DND-41 (cell line): ENCODE measurements around the gene COG8.
"Not testable (repeated sequence)": the region's sequence is repeated elsewhere in the genome, so short reads cannot be mapped to it uniquely, and the experiment has no call there.

Experiments
- ATAC-seq: fragments of 200-7000 bp; cut with Tn5 transposase; 3 replicates; pipeline ENCODE4 v1.9.1; 2021; ENCODE audit warnings: low read depth; ENCODE audit not compliant: insufficient read depth
- DNase-seq: peaks from one replicate; pipeline ENCODE4 v3.0.0-alpha.2; 2020
- H2AFZ ChIP-seq: 2 replicates; pipeline ENCODE4 v1.6.0; 2012; ENCODE audit warnings: low read depth, low read length
- H3K27ac ChIP-seq: 2 replicates; pipeline ENCODE4 v1.5.1; 2012; ENCODE audit warnings: low read length, inconsistent platforms
- H3K27me3 ChIP-seq: fragments of 200-600 bp; sonication (generic); 2 replicates; pipeline ENCODE4 v1.6.0; 2012; ENCODE audit warnings: low read length, mild to moderate bottlenecking, inconsistent platforms; ENCODE audit not compliant: insufficient read depth, poor library complexity
- H3K36me3 ChIP-seq: 2 replicates; pipeline ENCODE4 v1.5.1; 2012; ENCODE audit warnings: low read length, inconsistent platforms; ENCODE audit not compliant: insufficient read depth
- H3K4me1 ChIP-seq: 2 replicates; pipeline ENCODE4 v1.5.1; 2012; ENCODE audit warnings: mild to moderate bottlenecking, low read length; ENCODE audit not compliant: insufficient read depth
- H3K4me2 ChIP-seq: 2 replicates; pipeline ENCODE4 v1.6.0; 2012; ENCODE audit warnings: mild to moderate bottlenecking, moderate library complexity, low read length, inconsistent platforms; ENCODE audit not compliant: insufficient read depth
- H3K4me3 ChIP-seq, 2 experiments: fragments of 200-600 bp in 1 of 2; shearing (Covaris generic) in 1 of 2; 2 replicates each; pipeline ENCODE4 v1.5.1; 2012 to 2016; ENCODE audit warnings: inconsistent platforms in 2 of 2, low read length in 2 of 2, mild to moderate bottlenecking in 2 of 2, low read depth in 1 of 2, moderate library complexity in 1 of 2
- H3K79me2 ChIP-seq: 2 replicates; pipeline ENCODE4 v1.6.0; 2012; ENCODE audit warnings: low read length, inconsistent platforms; ENCODE audit not compliant: insufficient read depth
- H3K9ac ChIP-seq: 2 replicates; pipeline ENCODE4 v1.6.0; 2012; ENCODE audit warnings: low read depth, mild to moderate bottlenecking, inconsistent platforms, low read length, moderate library complexity
- H3K9me3 ChIP-seq: 2 replicates; pipeline ENCODE4 v1.5.1; 2012; ENCODE audit warnings: low read length, moderate library complexity, mild to moderate bottlenecking, inconsistent platforms; ENCODE audit not compliant: insufficient read depth, severe bottlenecking
- H4K20me1 ChIP-seq: 2 replicates; pipeline ENCODE4 v1.6.0; 2012; ENCODE audit warnings: low read length; ENCODE audit not compliant: insufficient read depth
- EZH2 ChIP-seq: IDR thresholded peaks from 3 replicates; pipeline ENCODE4 v1.6.1; 2012; ENCODE audit warnings: borderline replicate concordance, low read depth, mild to moderate bottlenecking, moderate library complexity, low read length, inconsistent platforms; ENCODE audit not compliant: severe bottlenecking
- TF ChIP-seq, protein P1 (sequence below): IDR thresholded peaks from 2 replicates; pipeline ENCODE4 v1.5.1; 2012; ENCODE audit warnings: borderline replicate concordance, low read length, moderate library complexity, mild to moderate bottlenecking; ENCODE audit not compliant: poor library complexity, severe bottlenecking; ENCODE audit errors: extremely low read depth

The COG8 gene

DNA sequence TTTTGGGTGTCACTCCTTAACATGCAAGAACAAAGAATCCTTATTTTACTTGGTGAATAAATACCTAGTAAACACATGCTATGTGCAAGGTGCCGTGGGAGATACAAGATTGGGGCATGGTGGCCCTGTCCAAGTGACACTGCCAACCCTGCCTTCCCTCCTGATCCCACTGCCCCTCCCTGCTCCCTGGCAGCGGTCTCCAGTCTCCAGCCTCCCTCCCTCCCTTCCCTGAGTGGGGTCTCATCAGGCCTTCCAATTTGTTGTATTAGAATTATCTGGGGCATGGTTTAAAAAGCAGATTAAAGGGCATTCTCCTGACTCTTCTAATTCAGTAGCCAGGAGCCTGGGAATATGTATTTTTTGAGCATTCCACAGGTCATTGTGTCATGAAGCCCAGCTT is 24.7 kb upstream of the COG8 start:
- ATAC-seq, result no peak
- DNase-seq, result no peak
- TF ChIP-seq EZH2, result no peak
- TF ChIP-seq, protein P1, sequence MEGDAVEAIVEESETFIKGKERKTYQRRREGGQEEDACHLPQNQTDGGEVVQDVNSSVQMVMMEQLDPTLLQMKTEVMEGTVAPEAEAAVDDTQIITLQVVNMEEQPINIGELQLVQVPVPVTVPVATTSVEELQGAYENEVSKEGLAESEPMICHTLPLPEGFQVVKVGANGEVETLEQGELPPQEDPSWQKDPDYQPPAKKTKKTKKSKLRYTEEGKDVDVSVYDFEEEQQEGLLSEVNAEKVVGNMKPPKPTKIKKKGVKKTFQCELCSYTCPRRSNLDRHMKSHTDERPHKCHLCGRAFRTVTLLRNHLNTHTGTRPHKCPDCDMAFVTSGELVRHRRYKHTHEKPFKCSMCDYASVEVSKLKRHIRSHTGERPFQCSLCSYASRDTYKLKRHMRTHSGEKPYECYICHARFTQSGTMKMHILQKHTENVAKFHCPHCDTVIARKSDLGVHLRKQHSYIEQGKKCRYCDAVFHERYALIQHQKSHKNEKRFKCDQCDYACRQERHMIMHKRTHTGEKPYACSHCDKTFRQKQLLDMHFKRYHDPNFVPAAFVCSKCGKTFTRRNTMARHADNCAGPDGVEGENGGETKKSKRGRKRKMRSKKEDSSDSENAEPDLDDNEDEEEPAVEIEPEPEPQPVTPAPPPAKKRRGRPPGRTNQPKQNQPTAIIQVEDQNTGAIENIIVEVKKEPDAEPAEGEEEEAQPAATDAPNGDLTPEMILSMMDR, result no peak
- Histone ChIP-seq H3K9ac (no peak overlapping the region), H3K27me3 (no peaks in the 10 kb centered on the region), H3K27ac (no peak overlapping the region), H3K36me3 (peaks cover 82% of the 10 kb centered on the region), H2AFZ (no peak overlapping the region), H4K20me1 (peaks cover 22% of the 10 kb centered on the region; the same call in 1 of the 2 replicates), H3K4me1 (no peaks in the 10 kb centered on the region), H3K79me2 (no peaks in the 10 kb centered on the region; the same call in 1 of the 2 replicates), H3K9me3 (no peaks in the 10 kb centered on the region), H3K4me2 (no peak overlapping the region), H3K4me3 (no peak overlapping the region)

DNA sequence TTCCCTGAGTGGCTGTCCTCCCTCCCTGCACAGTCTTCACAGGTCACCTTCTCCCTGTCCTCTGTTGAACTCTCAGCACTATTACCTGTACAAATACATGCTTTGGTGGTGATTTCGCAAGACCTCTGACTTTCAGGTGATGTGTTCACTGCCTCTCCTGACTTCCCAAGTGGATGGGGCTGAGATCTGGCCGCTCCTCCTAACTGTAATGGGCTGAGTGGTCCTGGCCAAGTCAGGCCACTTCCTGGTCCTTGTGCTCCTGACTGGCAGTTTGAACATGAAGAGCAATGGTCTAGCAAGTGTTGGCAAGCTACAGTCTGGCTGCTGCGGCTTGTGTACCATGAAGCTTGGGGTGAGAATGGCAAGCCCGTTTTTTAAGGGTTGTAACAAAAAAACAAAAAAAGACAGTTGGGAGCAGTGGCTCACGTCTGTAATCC is 23.9 kb upstream of the COG8 start:
- Histone ChIP-seq H2AFZ (no peak overlapping the region), H3K4me2 (no peak overlapping the region), H3K79me2 (no peaks in the 10 kb centered on the region; the same call in 1 of the 2 replicates), H3K4me1 (no peaks in the 10 kb centered on the region), H4K20me1 (peaks cover 22% of the 10 kb centered on the region; the same call in 1 of the 2 replicates), H3K4me3 (no peak overlapping the region), H3K27ac (no peak overlapping the region), H3K27me3 (no peaks in the 10 kb centered on the region), H3K9me3 (no peaks in the 10 kb centered on the region), H3K36me3 (peaks cover 74% of the 10 kb centered on the region), H3K9ac (no peak overlapping the region)
- no peak for ATAC-seq
- no peak for DNase-seq
- TF ChIP-seq EZH2, result no peak
- TF ChIP-seq, protein P1, result no peak

DNA sequence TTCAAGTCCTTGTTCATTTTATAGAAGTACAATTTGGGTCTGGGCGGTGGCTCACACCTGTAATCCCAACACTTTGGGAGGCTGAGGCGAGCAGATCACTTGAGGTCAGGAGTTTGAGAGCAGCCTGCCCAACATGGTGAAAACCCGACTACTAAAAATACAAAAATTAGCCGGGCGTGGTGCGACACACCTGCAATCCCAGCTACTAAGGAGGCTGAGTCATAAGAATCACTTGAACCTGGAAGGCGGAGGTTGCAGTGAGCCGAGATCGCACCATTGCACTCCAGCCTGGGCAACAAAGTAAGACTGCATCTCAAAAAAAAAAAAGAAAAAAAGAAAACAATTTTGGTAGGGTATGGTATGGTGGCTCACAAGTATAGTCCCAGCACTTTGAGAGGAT is 20.7 kb upstream of the COG8 start:
- H3K36me3 ChIP-seq, result peaks cover 59% of the 10 kb centered on the region
- H3K4me1 ChIP-seq, H3K9ac ChIP-seq, H3K9me3 ChIP-seq, ATAC-seq, H3K79me2 ChIP-seq, H2AFZ ChIP-seq, H3K27ac ChIP-seq, H3K4me2 ChIP-seq, DNase-seq, H3K27me3 ChIP-seq, H3K4me3 ChIP-seq: not testable (repeated sequence)
- H4K20me1 ChIP-seq, result peaks cover 17% of the 10 kb centered on the region; the same call in 1 of the 2 replicates

DNA sequence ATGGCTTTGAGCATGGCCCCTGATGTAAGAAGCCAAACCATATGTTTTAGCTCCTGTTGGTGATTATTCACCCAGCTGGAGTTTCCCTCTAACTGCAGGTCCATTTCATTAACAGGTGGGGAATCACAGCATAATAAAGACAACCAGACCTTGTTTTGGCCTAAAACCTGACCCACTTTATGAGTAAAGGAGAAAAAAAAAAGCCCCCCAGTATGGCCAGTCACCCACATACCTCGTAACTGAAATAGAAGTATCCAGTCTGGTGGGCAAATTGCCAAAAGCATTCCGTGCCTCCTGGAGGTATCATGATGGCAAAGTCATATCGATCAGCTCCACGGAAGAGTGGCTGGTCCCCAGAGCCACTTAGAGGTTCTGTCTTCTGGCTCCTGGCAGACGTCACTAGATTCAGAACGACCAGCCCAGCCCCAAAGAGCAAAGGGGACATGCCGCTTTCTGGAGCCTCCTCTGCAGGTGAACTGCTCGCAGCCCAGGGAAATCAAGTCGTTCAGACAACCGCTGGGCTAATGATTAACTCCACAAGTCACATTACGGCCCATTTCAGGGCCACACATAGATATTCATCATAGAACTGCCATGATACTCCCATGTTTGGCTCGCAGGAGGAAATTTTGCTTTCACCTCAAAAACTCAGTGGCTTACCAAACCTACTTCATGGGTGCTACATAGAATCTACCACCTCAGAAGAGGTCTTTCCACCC is 12.1 kb upstream of the COG8 start, which contains the start of gene TMED6:
Gene TMED6, minus strand, starts transcription at position 478 of the 719 bp plus-strand sequence. Its CDS starts 33 bp downstream, at position 445.
- no peaks in the 10 kb centered on the region for H3K79me2 ChIP-seq
- H4K20me1 ChIP-seq, result no peaks in the 10 kb centered on the region
- no peak within 1 kb of the TSS for H3K9ac ChIP-seq
- H3K36me3 ChIP-seq, result peaks cover 22% of the 10 kb centered on the region
- no peaks in the 10 kb centered on the region for H3K27me3 ChIP-seq
- no peak within 1 kb of the TSS for H3K27ac ChIP-seq
- no peak for TF ChIP-seq EZH2
- TF ChIP-seq, protein P1, result no peak
- H3K4me1 ChIP-seq, result no peaks in the 10 kb centered on the region
- no peak for ATAC-seq
- no peak within 1 kb of the TSS for H3K4me3 ChIP-seq
- no peaks in the 10 kb centered on the region for H3K9me3 ChIP-seq
- no peak for DNase-seq
- no peak within 1 kb of the TSS for H2AFZ ChIP-seq
- no peak within 1 kb of the TSS for H3K4me2 ChIP-seq
